D721Med (cell line): ENCODE results near the gene RAI1.

Source experiments
- DNase-seq: peaks from one replicate; pipeline ENCODE4 v3.0.0; 2011; ENCODE audit warnings: low spot score; ENCODE audit not compliant: insufficient read length
- FAIRE-seq: peaks from 2 replicates; lab custom pipeline; 2011; peaks lifted over from hg19 to GRCh38; lab: Jason Lieb, UNC
- TF ChIP-seq, protein P1 (sequence below): IDR thresholded peaks from 2 replicates; pipeline ENCODE4 v1.5.1; 2012; ENCODE audit warnings: mild to moderate bottlenecking, control low read depth; ENCODE audit not compliant: insufficient read depth; ENCODE audit errors: missing control alignments

The RAI1 gene

DNA sequence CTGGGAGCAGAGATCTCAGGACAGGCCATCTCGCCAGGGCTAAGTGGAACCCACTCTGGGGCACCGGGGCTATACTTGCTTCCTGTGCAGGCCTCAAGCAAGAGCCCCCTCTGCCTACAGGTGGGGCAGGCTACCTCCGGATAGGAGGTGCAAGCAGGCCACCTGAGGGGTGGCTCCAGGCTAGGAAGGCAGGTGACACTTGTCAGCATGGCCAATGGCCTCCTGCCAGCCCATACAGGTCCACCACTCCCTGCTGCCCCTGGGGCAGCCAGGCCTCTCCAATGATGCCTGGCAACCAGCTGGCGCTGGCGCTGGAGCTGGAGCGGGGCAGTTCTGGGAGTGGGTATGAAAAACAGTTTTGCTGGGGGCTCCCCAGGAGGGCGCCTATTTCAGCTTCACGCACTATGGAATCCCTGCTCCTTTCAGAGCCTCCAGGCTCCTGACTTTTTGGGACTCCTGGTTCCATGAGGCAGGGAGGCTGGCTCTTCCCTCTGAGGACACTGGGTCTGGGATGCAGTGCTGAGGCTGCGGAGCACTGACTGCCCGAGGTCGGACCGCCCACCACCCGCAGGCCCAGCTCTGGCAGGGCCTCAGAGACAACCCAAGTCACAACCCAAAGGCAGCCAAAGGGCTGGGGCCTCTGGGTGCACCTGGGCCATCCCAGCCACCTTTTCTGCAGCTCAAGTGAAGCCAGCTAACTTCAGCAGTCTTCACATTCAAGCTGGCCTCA is 164.0 kb downstream of the RAI1 start:
- no peak for DNase-seq
- TF ChIP-seq, protein P1, sequence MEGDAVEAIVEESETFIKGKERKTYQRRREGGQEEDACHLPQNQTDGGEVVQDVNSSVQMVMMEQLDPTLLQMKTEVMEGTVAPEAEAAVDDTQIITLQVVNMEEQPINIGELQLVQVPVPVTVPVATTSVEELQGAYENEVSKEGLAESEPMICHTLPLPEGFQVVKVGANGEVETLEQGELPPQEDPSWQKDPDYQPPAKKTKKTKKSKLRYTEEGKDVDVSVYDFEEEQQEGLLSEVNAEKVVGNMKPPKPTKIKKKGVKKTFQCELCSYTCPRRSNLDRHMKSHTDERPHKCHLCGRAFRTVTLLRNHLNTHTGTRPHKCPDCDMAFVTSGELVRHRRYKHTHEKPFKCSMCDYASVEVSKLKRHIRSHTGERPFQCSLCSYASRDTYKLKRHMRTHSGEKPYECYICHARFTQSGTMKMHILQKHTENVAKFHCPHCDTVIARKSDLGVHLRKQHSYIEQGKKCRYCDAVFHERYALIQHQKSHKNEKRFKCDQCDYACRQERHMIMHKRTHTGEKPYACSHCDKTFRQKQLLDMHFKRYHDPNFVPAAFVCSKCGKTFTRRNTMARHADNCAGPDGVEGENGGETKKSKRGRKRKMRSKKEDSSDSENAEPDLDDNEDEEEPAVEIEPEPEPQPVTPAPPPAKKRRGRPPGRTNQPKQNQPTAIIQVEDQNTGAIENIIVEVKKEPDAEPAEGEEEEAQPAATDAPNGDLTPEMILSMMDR: no peak
- FAIRE-seq: no peak

- TF ChIP-seq, protein P1: no peak
- no peak for DNase-seq
- no peak for FAIRE-seq
Observed at GRCh38 chr17:17846003-17846402, 164.7 kb downstream of the RAI1 start.

- FAIRE-seq: no peak
- TF ChIP-seq, protein P1: no peak
- DNase-seq: no peak
Observed at GRCh38 chr17:17846645-17847044, 165.4 kb downstream of the RAI1 start.

- no peak for DNase-seq
- no peak for FAIRE-seq
- TF ChIP-seq, protein P1: no peak
Observed at GRCh38 chr17:17847118-17847689, 165.9 kb downstream of the RAI1 start.

DNA sequence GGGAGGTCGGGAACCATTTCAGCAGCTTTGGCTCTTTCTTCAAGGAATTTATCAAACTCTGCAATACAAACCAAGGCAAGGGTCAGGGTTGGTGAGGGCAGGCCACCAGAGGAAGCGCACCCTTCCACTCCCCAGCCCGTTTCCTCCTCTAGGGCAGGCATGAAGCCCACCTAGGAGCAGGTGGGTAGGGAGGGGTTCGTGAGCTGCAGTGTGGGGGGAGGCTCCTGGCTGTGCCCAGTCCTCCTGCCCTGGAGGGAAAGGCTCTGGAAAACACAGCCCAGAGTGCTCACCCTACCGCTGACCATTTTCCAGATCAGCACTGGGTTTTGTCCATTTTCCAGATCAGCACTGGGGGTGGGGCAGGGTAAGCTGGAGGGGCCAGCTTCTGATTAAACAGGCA is 166.5 kb downstream of the RAI1 start:
- no peak for FAIRE-seq
- DNase-seq: no peak
- TF ChIP-seq, protein P1: no peak

GRCh38 chr17:17848311-17849082 is 167.2 kb downstream of the RAI1 start:
- TF ChIP-seq, protein P1: no peak
- no peak for FAIRE-seq

More at GRCh38 chr17:17848311-17849082, 167.2 kb downstream of the RAI1 start:
- DNase-seq: no peak
